NCI-H226 (cell line): ENCODE data around the gene CRLF1.

Experiments
- DNase-seq: peaks from one replicate; pipeline ENCODE4 v3.0.0-alpha.2; 2015

The CRLF1 gene

GRCh38 chr19:18636183-18636968, 29.8 kb upstream of the CRLF1 start:
- DNase-seq: peak; percentile 92

- no peak for DNase-seq
Measured at GRCh38 chr19:18635831-18636182, 29.2 kb upstream of the CRLF1 start.

GRCh38 chr19:18634612-18635297, 28.2 kb upstream of the CRLF1 start:
- DNase-seq: no peak

GRCh38 chr19:18633321-18633720, 26.7 kb upstream of the CRLF1 start:
- DNase-seq: no peak

GRCh38 chr19:18629166-18630088, 22.8 kb upstream of the CRLF1 start:
- no peak for DNase-seq

GRCh38 chr19:18626906-18627305, 20.3 kb upstream of the CRLF1 start:
- DNase-seq: no peak

- no peak for DNase-seq
Measured at GRCh38 chr19:18620902-18621301, 14.3 kb upstream of the CRLF1 start.

- DNase-seq: no peak
Measured at GRCh38 chr19:18620311-18620710, 13.7 kb upstream of the CRLF1 start.

GRCh38 chr19:18618236-18618635, 11.6 kb upstream of the CRLF1 start:
- DNase-seq: no peak

GRCh38 chr19:18617562-18617961, 11.0 kb upstream of the CRLF1 start:
- DNase-seq: no peak

GRCh38 chr19:18616023-18616422, 9.4 kb upstream of the CRLF1 start:
- DNase-seq: no peak

- DNase-seq: no peak
Measured at GRCh38 chr19:18613589-18614234, 7.1 kb upstream of the CRLF1 start.

GRCh38 chr19:18612772-18613588, 6.4 kb upstream of the CRLF1 start, which contains the start of gene TMEM59L:
Gene TMEM59L, plus strand, starts transcription at chr19:18612870. Its CDS starts 89 bp downstream, at chr19:18612959.
- no peak for DNase-seq

- no peak for DNase-seq
Measured at GRCh38 chr19:18612051-18612771, 5.6 kb upstream of the CRLF1 start.

- DNase-seq: no peak
Measured at GRCh38 chr19:18611327-18612050, 4.9 kb upstream of the CRLF1 start.

- DNase-seq: no peak
Measured at GRCh38 chr19:18610556-18611326, 4.1 kb upstream of the CRLF1 start.

GRCh38 chr19:18610245-18610555, 3.6 kb upstream of the CRLF1 start:
- DNase-seq: no peak

- no peak for DNase-seq
Measured at GRCh38 chr19:18609717-18610051, 3.1 kb upstream of the CRLF1 start.

GRCh38 chr19:18608805-18609716, 2.5 kb upstream of the CRLF1 start:
- no peak for DNase-seq
